ENCODE data around the gene OBSCN. TPM values are rescaled to one million over a fixed set of nuclear protein-coding genes. Genes with fewer than 3 reads are reported as not detected.

OBSCN gene
- total RNA-seq, 1 donor: 13.0 TPM

GRCh38 chr1:228414511-228415211, 206.8 kb downstream of the OBSCN start:
- no peak overlapping the region for H3K4me3 ChIP-seq (ENCODE audit: low read depth, low read length)
- no peak for TF ChIP-seq CTCF (IDR thresholded peaks at IDR 0.05; ENCODE audit: insufficient read depth, low read depth, low read length)
- no peak for DNase-seq (ENCODE audit: low read depth)

GRCh38 chr1:228415221-228415620, 207.4 kb downstream of the OBSCN start:
- H3K4me3 ChIP-seq (ENCODE audit: low read depth, low read length): no peak overlapping the region
- no peak for DNase-seq (ENCODE audit: low read depth)
- TF ChIP-seq CTCF (IDR thresholded peaks at IDR 0.05; ENCODE audit: insufficient read depth, low read depth, low read length): no peak

GRCh38 chr1:228415853-228416216, 208.0 kb downstream of the OBSCN start:
- peak overlapping the region; percentile 62 for H3K4me3 ChIP-seq (ENCODE audit: low read depth, low read length)

GRCh38 chr1:228416217-228416933, 208.5 kb downstream of the OBSCN start, which contains the start of gene TRIM17:
TRIM17 (minus strand) TSS chr1:228416861; CDS start chr1:228415072, 1,789 bp downstream.
- DNase-seq (ENCODE audit: low read depth): peak; percentile 29
- peak; percentile 48 for TF ChIP-seq CTCF (IDR thresholded peaks at IDR 0.05; ENCODE audit: insufficient read depth, low read depth, low read length)
- peak within 1 kb of the TSS; percentile 62 for H3K4me3 ChIP-seq (ENCODE audit: low read depth, low read length)

More at GRCh38 chr1:228415853-228416216, 208.0 kb downstream of the OBSCN start:
- no peak for DNase-seq (ENCODE audit: low read depth)
- TF ChIP-seq CTCF (IDR thresholded peaks at IDR 0.05; ENCODE audit: insufficient read depth, low read depth, low read length): no peak

GRCh38 chr1:228417061-228417460, 209.2 kb downstream of the OBSCN start:
- H3K4me3 ChIP-seq (ENCODE audit: low read depth, low read length): peak overlapping the region; percentile 62
- DNase-seq (ENCODE audit: low read depth): no peak
- TF ChIP-seq CTCF (IDR thresholded peaks at IDR 0.05; ENCODE audit: insufficient read depth, low read depth, low read length): no peak

GRCh38 chr1:228417483-228418203, 209.8 kb downstream of the OBSCN start:
- DNase-seq (ENCODE audit: low read depth): no peak
- no peak overlapping the region for H3K4me3 ChIP-seq (ENCODE audit: low read depth, low read length)
- no peak for TF ChIP-seq CTCF (IDR thresholded peaks at IDR 0.05; ENCODE audit: insufficient read depth, low read depth, low read length)
